ENCODE measurements around the gene DIAPH3.

- TF ChIP-seq POLR2A (IDR thresholded peaks at IDR 0.05; ENCODE audit: low read depth, low read length) (no peak), POLR2AphosphoS5 (IDR thresholded peaks at IDR 0.05; ENCODE audit: low read depth, low read length) (no peak), TAF1 (IDR thresholded peaks at IDR 0.05; ENCODE audit: borderline replicate concordance, low read depth, low read length) (no peak)
Measured at GRCh38 chr13:59780058-59780457, 383.7 kb downstream of the DIAPH3 start.

Measured in GM12892 (cell line).